Uterus (tissue), 2 donors: ENCODE data around the gene TYW1.
"Not testable (repeated sequence)": the region's sequence is repeated elsewhere in the genome, so short reads cannot be mapped to it uniquely, and the experiment has no call there.

Experiments
- POLR2A ChIP-seq, 2 donors: fragments of 450-650 bp; IDR thresholded peaks; one replicate each; pipeline ENCODE4 v1.6.1; 2016; ENCODE audit warnings: antibody characterized with exemption in 2 of 2, mild to moderate bottlenecking in 1 of 2, moderate library complexity in 1 of 2
- TF ChIP-seq, protein P1 (sequence below), 4 experiments: fragments of 200-600 bp in 2 of 4; fragments of 450-650 bp in 2 of 4; sonication (generic) in 2 of 4; IDR thresholded peaks; one replicate each; pipeline ENCODE4 v1.5.1; 2016 to 2019; ENCODE audit warnings: antibody characterized with exemption in 4 of 4, mild to moderate bottlenecking in 2 of 4, moderate library complexity in 1 of 4

DNA sequence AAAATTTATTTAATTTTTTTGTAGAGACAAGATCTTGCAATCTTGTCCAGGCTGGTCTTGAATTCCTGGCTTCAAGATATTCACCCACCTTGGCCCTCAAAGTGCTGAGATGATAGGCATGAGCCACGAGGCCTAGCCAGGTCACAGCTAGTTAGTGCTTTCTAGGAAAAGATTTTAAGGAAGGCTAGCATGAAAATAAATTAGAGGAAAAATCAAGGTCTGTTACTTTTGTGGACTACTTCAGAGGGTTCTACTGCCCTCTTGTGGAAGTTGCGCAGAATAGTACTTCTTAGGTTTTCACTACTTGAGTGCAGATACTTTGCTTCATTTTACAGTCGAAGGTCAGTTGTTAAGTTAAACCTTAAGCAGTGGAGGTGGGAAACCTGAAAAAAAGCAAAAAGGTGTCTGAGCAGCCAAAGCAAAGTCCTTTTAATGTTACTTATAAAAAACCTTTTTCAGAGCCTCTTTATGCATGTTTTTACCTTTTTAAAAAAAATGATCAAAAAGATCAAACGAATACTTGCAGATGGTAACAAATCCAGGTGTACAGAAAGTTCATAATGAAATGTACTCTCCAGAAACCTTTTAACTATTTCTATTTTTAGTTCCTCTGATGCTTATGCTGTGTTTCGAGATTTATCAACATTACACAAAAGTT lies 4.1 kb downstream of the TYW1 start:
- TF ChIP-seq, protein P1, sequence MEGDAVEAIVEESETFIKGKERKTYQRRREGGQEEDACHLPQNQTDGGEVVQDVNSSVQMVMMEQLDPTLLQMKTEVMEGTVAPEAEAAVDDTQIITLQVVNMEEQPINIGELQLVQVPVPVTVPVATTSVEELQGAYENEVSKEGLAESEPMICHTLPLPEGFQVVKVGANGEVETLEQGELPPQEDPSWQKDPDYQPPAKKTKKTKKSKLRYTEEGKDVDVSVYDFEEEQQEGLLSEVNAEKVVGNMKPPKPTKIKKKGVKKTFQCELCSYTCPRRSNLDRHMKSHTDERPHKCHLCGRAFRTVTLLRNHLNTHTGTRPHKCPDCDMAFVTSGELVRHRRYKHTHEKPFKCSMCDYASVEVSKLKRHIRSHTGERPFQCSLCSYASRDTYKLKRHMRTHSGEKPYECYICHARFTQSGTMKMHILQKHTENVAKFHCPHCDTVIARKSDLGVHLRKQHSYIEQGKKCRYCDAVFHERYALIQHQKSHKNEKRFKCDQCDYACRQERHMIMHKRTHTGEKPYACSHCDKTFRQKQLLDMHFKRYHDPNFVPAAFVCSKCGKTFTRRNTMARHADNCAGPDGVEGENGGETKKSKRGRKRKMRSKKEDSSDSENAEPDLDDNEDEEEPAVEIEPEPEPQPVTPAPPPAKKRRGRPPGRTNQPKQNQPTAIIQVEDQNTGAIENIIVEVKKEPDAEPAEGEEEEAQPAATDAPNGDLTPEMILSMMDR (IDR thresholded peaks at IDR 0.05) = peak in 1 of 4 experiments; percentile 38
- not testable (repeated sequence) for TF ChIP-seq POLR2A (IDR thresholded peaks at IDR 0.05)
